HepG2 (cell line): Measurements from ENCODE around the gene SENP5. TPM values are rescaled to one million over a fixed set of nuclear protein-coding genes. Genes with fewer than 3 reads are reported as not detected.
A peak's percentile ranks its signal among the peaks of the same experiment; 100 is the strongest.

Source experiments
- ATM ChIP-seq: fragments of 450-650 bp; IDR thresholded peaks from 2 replicates; pipeline ENCODE4 v1.7.1; 2017; ENCODE audit warnings: mild to moderate bottlenecking, borderline replicate concordance
- BRF2 ChIP-seq: sonication (generic); formaldehyde crosslinking; IDR thresholded peaks from 2 replicates; pipeline ENCODE4 v1.8.1; 2022; ENCODE audit warnings: mild to moderate bottlenecking, missing genetic modification reagents
- ETV6 ChIP-seq: sonication (generic); formaldehyde crosslinking; conservative IDR thresholded peaks from 2 replicates; pipeline ENCODE4 v1.4.0; 2020; ENCODE audit warnings: missing genetic modification reagents
- GPBP1L1 ChIP-seq: sonication (generic); formaldehyde crosslinking; IDR thresholded peaks from 2 replicates; pipeline ENCODE4 v1.5.0; 2020; ENCODE audit warnings: mild to moderate bottlenecking, missing genetic modification reagents
- NFE2 ChIP-seq: sonication (generic); formaldehyde crosslinking; IDR thresholded peaks from 2 replicates; pipeline ENCODE4 v1.4.0; 2020; ENCODE audit warnings: missing genetic modification reagents
- NKX3-1 ChIP-seq: sonication (generic); formaldehyde crosslinking; IDR thresholded peaks from 2 replicates; pipeline ENCODE4 v1.5.0; 2020; ENCODE audit warnings: missing genetic modification reagents
- PHF8 ChIP-seq: sonication (generic); formaldehyde crosslinking; IDR thresholded peaks from 2 replicates; pipeline ENCODE4 v1.5.0; 2020; ENCODE audit warnings: missing genetic modification reagents
- RFXAP ChIP-seq: sonication (generic); formaldehyde crosslinking; IDR thresholded peaks from 2 replicates; pipeline ENCODE4 v1.4.0; 2020; ENCODE audit warnings: missing genetic modification reagents, borderline replicate concordance
- ZBTB40 ChIP-seq, 2 experiments: fragments of 450-650 bp in 1 of 2; sonication (generic) in 1 of 2; formaldehyde crosslinking in 1 of 2; IDR thresholded peaks; 2 replicates each; pipeline versions ENCODE4 v1.6.1 to v1.8.0; 2016 to 2022; ENCODE audit warnings: antibody characterized with exemption in 1 of 2, mild to moderate bottlenecking in 1 of 2, missing genetic modification reagents in 1 of 2
- ZFX ChIP-seq: sonication (generic); formaldehyde crosslinking; IDR thresholded peaks from 2 replicates; pipeline ENCODE4 v1.4.0; 2020; ENCODE audit warnings: mild to moderate bottlenecking, low read depth, missing genetic modification reagents, moderate library complexity
- polyA plus RNA-seq, 8 experiments: library from polyadenylated mRNA; depleted of rRNA in 3 of 8; stranded (reverse) in 7 of 8; unstranded in 1 of 8; fragments of >200 nt; fragmentation: Illumina TruSeq in 4 of 8; extraction: Trizol in 4 of 8; gene quantifications; 2 replicates each; pipeline versions ENCODE4 v1.2.1 to v1.2.3, GENCODE V29; 2011 to 2016; ENCODE audit warnings: low read depth in 4 of 8, missing spikeins in 1 of 8, mixed read lengths in 1 of 8; ENCODE audit not compliant: insufficient read depth in 1 of 8
- total RNA-seq, 5 experiments: library from RNA; depleted of rRNA; stranded (reverse); fragments of >200 nt; fragmentation: Illumina TruSeq; extraction: Trizol; gene quantifications; 2 replicates each; pipeline ENCODE4 v1.2.3, GENCODE V29; 2016; ENCODE audit warnings: low read depth in 1 of 5
- TF ChIP-seq, protein P1 (sequence below): sonication (generic); formaldehyde crosslinking; IDR thresholded peaks from 2 replicates; pipeline ENCODE4 v1.5.0; 2020; ENCODE audit warnings: mild to moderate bottlenecking, missing genetic modification reagents, borderline replicate concordance

Gene SENP5
- total and polyA plus RNA-seq, 2 of the 13 experiments (the other 11 are each of a cell fraction or from before 2014, with no cell fraction given) = 17.6 to 30.9 TPM

- TF ChIP-seq ZBTB40 (IDR thresholded peaks at IDR 0.05) (no peak), ZBTB40 (CRISPR knock-in tag; IDR thresholded peaks at IDR 0.05) (peak; percentile 46; the same call in 1 of the 2 replicates), GPBP1L1 (CRISPR knock-in tag) (no peak), RFXAP (CRISPR knock-in tag) (no peak), PHF8 (CRISPR knock-in tag) (peak; percentile 42), ETV6 (0 out of 2 replicates have a peak, but pooled peaks have one; percentile 34), ATM (no peak), NKX3-1 (peak; percentile 1; the same call in 1 of the 2 replicates), NFE2 (CRISPR knock-in tag) (no peak), BRF2 (CRISPR knock-in tag) (no peak), ZFX (peak; percentile 87)
- TF ChIP-seq, protein P1, sequence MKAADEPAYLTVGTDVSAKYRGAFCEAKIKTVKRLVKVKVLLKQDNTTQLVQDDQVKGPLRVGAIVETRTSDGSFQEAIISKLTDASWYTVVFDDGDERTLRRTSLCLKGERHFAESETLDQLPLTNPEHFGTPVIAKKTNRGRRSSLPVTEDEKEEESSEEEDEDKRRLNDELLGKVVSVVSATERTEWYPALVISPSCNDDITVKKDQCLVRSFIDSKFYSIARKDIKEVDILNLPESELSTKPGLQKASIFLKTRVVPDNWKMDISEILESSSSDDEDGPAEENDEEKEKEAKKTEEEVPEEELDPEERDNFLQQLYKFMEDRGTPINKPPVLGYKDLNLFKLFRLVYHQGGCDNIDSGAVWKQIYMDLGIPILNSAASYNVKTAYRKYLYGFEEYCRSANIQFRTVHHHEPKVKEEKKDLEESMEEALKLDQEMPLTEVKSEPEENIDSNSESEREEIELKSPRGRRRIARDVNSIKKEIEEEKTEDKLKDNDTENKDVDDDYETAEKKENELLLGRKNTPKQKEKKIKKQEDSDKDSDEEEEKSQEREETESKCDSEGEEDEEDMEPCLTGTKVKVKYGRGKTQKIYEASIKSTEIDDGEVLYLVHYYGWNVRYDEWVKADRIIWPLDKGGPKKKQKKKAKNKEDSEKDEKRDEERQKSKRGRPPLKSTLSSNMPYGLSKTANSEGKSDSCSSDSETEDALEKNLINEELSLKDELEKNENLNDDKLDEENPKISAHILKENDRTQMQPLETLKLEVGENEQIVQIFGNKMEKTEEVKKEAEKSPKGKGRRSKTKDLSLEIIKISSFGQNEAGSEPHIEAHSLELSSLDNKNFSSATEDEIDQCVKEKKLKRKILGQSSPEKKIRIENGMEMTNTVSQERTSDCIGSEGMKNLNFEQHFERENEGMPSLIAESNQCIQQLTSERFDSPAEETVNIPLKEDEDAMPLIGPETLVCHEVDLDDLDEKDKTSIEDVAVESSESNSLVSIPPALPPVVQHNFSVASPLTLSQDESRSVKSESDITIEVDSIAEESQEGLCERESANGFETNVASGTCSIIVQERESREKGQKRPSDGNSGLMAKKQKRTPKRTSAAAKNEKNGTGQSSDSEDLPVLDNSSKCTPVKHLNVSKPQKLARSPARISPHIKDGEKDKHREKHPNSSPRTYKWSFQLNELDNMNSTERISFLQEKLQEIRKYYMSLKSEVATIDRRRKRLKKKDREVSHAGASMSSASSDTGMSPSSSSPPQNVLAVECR (CRISPR knock-in tag) = peak; percentile 47; the same call in 1 of the 2 replicates
Observed at GRCh38 chr3:196968233-196969133, 100.8 kb downstream of the SENP5 start, which contains the start of gene PIGZ (continued).
